Smooth muscle cell of the brain vasculature (primary cell): ENCODE results near the gene KITLG.
A peak's percentile ranks its signal among the peaks of the same experiment; 100 is the strongest.
"Not testable (repeated sequence)": the region's sequence is repeated elsewhere in the genome, so short reads cannot be mapped to it uniquely, and the experiment has no call there.

Experiments used
- DNase-seq: peaks from one replicate; pipeline ENCODE4 v3.0.0-alpha.2; 2012; ENCODE audit warnings: low read depth, low spot score

Gene KITLG

DNA sequence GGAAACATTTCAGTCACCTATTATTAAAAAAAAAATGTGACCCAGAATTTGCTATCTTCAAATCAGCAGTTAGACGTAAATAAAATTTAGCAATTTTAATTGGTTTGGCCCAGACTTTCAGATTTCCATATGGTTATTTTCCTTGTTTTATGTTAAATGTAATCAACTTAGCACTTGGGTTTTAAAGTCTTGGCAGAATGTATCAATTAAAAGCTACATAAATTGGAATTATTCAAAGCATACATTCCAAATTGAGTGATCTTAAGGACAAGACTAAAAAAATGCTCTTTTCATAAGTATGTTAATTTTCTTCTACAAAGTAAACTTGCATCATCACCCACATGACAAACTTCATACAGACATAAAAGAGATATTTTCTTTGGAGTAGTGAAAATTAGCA, 3.4 kb downstream of the KITLG start:
- no peak for DNase-seq

DNA sequence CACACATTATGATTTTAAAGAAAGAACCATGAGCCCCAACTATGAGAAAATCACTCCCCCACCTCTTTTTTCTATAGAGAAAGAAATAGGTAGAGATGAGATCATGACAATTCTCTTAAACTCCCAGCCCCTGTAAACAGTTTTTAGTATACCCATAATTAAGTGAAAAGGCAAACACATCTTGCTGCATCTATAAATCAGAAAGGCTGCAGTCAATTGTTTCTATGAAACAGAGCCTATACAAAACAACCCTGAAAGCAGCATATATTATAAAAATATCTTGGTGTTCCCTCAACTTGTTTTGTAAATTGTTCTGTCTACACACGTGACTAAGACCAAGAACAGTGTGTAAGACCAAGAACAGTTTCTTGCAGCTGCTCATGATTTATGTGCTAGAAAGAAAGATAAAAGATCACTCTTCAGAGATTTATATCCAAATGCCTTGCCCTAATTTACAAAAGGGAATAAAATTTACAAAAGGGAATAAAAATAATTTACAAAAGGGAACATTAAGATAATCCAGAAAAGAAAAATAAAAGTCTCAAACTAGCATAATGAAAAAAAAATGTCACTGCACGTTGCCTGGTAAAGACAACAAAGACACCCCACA, 4.8 kb downstream of the KITLG start:
- DNase-seq: no peak

DNA sequence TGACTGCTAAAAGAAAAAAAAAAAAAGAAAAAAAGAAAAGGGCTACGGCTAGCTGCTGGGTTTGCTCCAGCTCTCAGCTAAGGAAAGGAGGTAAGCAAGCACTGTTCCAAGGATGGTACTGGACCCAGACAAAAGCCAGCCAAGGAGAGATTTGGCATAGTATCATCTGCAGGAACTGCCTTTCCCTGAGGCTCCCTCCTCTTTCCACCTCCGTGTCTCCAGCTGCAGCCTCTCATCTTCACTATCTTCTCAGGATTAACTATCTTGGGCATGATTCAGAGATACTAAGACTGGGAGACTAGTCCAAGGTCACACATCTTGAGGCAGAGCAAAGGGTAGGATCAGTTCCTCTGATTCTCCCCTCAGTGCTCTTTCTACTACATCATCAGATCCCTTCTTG, 6.0 kb downstream of the KITLG start:
- no peak for DNase-seq

DNA sequence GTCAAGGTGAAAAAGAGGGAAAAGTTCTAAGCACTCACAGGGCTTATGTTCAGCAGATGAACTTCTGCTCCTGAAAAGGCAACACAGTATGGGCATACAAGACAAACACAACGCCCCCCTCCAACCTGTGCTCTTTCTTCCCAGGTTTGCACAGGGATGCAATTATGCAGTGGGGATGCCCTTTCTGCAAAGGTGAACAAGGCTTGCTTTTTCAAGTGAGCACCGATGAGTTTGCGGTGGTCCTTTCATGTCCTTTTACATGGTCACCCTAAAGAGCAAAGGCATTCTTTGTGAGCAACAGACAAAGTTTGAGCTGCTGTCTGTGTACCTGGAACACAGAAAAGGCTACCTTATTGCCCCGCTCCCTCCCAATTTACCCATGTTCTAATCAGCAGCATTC, 6.7 kb downstream of the KITLG start:
- no peak for DNase-seq

DNA sequence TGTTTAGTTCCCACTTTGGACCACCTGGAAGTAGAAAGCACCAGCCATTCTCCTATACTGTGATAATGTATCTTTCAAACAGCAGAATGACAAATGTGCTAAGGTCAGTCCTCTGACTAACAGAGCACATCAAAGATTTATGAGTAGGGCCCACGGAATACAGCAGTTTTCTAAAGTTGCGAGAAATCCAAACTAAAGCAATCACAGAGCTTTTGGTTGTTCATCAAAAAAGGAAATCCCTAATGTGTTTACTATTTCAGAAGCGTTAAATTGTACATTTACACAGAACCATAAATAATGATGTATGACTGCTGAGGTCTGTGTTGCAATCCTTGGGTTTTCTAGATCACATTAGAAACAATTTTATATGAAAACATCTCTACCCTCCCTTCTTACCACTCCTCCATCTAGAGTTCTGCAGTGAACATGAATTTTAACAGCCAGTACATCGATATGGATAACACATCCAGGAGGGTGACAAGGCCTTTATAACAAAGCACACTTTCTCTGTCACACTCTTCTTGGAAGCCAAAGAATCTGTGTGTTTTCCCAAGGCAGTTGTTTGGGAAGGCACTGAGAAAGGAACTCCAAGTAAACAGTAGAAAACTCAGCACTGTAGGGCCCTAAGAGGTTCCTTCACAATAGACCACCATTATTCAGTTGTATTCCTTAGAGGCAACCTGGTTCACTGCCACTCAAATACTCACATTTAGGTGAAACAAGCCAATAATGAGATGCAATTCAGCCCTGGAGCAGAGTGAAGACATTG, 7.3 kb downstream of the KITLG start:
- no peak for DNase-seq

DNA sequence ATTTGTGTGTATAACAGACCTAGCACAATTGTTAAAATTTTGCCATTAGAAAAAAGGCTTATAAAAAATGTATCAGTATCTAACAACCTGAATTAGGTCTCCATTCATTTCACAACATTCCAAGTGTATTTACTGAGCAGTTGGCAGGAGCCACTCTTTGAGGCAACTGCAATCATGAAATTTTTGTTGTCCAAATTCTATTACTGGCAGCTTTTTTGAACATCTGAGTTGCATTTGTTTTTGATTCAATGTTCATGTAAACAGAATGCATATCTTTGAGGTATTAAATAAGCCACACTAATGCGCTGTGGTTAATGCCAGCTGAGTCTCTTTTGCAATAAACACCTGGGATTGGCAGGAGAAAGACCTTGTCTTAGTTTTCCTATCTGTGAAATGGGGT, 8.7 kb downstream of the KITLG start:
- no peak for DNase-seq

DNA sequence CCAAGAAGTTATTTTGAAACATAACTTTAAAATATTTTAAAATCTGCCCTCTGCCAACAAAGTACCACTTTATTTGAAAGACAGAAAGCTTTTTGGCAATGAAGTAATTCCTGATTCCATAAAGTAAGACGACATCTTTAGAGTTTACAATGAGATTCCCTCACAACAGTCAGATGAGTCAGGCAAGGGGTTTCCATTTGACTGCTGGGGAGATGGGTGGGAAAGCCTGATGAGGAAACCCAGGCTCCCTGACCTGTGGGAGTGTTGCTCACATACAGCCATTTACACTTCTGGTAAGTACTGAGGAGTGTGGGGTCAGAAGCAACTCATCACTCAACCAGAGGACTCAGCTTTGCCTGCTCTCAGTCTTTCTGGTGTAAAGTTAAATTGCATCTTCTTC, 10.2 kb downstream of the KITLG start:
- DNase-seq: no peak

DNA sequence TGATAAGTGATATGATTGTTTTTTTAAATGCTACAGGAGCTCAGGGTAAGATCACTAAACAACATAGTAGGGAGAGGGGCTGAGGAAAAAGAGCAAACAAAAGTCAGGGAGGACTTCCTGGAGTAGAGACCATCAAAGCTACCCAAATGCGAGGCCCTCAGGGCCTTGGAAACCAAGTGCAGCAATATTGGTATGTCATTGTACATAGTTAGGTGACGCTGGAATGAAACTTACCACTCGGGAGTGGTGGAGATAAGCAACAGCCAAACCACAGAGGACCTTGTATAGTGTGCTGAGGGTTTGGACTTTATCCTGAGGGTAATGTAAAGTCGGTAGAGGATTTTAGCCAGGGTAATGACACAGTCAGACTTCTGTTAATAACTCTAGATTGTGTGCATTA, 13.8 kb downstream of the KITLG start:
- DNase-seq: no peak

DNA sequence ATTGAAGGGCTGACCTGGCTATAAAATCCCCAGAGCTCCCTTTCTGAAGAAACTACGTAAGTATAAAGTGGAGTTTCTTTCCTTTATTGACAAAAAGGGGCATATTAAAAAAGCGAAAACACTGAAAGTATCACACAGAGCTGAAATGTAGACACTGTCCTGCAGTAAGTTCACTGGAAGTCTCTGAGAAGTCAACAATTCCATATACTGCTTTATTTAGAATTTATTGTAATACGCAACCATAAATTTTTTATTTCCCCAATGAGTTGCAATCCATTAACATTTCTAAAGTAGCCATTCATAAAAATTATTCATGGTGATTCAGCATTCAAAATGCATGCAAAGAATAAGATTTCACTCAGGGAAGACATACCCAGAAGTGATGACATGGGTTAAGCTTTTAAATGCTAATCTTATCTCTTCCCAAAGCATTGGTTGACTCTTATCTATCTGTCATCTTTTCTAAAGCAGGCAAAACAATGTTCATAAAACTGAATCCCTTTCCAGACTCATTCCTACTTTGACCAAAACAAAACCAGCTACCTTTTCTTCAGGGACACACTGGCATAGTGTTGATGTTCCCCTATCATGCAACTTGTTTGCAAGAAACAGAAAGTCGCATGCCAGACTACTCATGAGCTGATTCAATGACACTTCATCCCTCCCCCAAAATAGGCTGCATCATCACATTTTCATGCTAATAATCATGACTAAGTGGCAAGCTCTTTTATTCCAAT, 17.3 kb downstream of the KITLG start:
- no peak for DNase-seq

DNA sequence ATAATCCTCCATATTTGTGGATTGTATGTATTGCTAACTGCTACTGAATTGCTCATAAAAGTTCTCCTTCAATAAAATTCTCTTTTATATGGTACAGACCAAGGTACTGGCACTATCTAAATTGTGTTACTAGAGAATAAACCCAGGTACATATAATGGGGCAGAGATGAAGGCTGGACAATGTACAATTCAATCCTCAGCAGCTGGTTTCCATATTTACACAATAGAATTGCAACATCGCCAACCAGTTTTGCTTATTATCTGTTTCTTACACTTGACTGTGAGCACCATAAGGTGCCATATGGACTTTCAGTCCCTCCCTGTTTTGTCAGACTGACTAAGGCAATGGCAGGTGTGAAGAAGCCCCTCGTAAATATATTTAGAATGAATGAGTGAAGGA, 18.1 kb downstream of the KITLG start:
- DNase-seq: no peak

DNA sequence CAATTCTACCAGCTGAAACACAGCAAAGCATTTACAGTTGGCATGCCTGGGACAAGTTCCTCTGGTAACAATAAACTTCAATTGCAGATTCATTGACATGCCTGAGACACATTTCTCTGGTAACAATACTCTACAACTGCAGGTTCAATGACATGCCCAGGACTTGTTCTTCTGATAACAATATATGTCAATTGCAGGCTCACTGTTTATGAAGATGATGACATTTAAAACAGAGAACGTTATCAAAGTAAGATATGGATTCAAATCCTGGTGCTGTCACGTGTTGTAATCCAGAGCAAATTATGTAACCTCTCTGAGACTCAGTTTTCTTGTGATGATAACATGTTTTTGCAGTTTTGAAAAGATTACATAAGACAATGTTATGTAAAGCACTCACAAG, 20.5 kb downstream of the KITLG start:
- DNase-seq: no peak

DNA sequence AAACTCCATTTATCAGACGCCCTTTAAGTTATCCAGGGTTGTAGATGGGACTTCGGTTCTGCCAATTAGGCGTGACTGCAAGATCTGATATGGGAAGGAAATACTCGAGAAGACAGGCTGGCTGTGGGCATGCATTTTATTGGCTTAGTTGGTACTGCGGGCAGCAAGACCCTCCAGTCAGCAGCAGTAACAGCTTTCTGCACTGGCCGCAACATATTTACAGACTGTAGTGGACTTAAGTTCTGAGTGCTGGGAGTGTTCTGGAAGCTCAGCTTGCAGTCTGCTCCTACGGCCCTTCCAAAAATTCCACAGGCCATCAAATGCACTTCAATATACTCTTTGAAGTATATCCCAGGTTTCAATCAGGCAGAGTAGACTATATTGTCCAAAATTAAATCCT, 21.1 kb downstream of the KITLG start:
- DNase-seq: no peak

DNA sequence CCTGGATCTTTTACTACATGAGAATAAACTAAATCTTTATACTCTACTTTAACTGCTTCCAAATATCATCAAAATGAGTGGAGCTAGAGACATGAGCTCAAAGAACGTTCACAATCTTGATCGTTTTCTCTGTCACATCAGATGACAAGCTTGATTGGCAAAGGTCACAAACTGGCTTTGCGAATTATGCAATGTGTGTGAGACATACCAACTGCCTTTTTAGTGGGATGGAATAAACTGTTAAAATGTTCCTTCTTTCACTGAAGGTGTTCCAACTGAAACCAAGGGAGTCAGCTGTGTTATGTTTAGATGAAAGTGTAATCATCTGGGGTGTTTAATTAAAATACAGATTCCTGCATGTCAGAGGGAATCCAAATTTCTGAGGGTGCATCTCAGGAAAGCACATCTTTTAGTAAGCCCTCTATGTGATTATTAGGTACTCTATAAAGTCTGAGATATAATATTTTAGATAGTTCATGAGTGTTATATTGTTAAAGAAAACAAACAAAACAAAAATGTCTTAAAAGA, 21.9 kb downstream of the KITLG start:
- DNase-seq: no peak

DNA sequence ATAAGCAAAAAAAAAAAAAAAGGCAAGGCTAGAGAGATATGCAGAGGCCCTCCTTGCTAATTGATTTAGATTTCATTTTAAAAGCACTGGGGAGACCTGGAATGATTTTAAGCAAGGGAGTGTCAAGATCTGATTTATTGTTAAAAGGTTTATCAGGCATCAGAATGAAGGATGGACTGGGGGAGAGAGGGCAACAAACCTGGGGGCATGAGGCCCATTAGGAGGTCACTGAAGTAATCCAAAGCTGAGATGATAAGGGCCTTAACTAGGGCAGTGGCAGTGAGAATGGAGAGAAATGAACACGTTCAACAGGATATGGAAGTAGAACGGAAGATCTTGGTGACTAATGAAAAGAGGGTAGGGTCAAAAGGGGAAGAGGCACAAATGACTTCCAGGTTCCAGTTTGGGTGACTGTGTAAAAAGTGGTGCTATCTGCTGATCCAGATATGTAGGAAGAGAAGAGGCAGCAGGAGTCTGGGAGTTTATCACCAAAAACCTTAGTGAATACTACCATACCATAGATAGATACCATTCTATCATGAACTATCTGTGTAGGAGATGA, 24.0 kb downstream of the KITLG start:
- DNase-seq: no peak

DNA sequence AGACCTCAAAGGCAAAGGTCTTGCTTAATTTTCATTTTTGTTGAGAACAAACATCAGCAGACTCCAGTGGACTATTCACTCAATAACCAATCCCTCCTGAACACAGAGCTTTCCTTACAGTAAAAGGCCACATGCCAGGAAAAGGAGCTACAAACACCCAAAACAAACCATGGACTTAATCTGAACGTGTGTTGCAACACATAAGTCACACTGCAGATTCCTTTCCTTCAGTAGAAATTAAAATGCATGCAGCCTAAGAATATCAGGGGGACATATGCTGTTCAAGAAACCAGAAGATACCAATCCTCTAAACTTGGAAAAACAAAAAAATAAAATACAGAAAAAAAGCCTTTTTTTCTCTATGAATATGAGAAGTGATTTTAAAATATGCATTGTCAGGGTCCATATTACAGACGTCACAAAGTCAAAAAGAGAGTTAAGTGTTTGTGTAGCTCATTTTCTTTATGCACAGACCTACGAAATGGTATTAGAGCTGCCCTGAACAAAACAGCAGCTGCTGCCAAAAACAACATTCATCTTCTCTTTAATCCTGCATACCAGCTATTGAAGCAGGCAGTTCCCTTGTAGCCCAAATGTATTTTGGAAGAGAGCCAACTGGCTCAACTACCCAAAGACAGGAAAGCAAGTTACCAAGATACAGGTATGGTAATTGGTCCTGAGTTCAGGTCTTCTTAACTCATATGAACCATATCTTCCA, 26.2 kb downstream of the KITLG start:
- DNase-seq: peak; percentile 67

DNA sequence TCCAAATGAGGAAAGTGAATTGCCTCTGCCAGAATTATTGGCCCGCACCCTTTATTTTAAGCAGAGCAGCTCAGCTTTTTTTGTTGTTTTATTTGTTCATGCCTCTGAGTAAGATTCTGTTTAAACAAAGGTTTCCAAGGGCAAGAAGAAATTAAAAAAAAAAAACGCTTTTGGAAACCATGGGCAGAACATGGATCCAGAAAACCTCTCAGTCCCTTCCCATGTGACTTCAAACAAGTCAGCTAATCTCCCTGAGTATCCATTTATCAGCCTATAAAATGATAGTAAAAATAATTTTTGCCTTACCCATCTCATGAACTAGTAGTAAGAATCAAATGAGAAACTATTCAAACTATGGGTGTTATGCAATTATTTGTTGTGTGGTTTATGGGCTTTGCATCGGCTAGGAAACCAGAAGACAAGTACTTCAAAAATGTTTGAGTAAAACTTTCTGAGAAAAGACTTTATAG, 27.6 kb downstream of the KITLG start:
- DNase-seq: no peak

DNA sequence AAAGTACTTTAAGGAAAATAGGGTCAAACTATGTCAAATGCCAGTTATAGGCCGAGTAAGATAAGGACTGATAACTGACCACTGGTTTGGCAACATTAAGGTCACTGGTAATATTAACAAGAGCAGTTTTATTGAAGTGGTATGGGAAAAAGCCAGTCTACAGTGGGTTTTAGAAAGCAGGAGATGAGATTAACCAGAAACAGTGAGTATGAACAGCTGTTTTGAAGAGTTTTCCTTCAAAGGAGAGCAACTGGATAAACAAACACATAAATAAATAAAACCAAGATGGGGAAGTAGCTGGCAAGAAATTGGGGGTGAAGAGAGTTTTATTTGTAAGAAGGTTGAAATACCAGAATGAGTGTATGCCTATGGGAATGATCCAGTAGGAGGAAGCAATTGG, 30.3 kb downstream of the KITLG start:
- no peak for DNase-seq

DNA sequence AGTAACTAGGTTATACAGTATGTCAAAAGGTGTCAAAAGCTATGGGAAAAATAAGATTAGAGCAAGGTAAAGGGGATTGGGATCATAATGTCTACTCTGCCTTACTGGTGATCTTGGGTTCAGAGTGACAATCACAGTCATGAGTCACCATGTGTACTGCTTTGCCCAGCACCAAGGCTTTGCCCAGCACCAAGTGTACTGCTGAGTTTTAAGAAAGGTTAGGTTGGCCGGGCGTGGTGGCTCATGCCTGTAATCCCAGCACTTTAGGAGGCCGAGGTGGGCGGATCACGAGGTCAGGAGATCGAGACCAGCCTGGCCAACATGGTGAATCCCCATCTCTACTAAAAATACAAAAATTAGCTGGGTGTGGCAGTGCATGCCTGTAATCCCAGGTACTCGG, 32.3 kb downstream of the KITLG start:
- not testable (repeated sequence) for DNase-seq

DNA sequence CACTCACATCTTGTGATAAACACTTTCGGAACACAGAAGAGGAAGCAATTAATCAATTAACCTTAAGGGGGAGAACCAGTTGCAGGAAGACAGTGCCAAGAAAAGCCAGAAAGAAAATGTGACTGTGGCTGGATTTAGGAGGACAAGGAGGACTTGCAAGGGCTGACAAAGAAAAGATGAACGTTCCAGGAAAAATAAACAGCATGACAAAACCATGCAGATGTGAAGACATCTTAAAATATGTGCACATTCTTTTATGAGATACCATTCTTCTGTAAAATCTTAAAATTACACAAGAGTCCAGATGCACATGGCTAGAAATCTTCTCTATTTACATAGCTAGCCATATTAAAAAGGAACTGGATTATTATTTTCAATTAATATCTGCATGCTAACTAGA, 33.4 kb downstream of the KITLG start:
- no peak for DNase-seq

DNA sequence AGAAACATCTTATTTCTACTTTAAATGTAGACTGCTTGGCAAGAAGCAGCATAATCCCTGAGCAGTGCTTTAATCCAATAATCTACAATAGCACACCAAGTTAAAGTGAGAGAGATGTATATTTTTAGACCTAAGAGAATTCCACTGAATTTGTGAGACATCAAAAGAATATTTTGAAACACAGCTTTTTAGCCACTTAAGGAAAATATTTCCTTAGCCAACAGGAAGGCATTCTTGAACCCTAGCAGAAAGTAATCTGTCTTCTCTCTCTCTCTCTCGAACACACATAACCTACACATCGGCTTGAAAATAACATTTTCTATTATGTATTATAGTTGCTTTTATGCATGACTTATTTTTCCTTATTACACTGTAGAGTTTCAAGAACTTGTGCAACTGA, 34.0 kb downstream of the KITLG start:
- DNase-seq: no peak
